Sigmoid colon (tissue), 7 donors: ENCODE measurements around the gene CCL17. TPM values are rescaled to one million over a fixed set of nuclear protein-coding genes. Genes with fewer than 3 reads are reported as not detected.

Experiments
- DNase-seq: peaks from one replicate; pipeline ENCODE4 v3.0.0-alpha.2; 2019
- H3K27ac ChIP-seq, 4 donors: fragments of 200-600 bp; sonication (generic); one replicate each; pipeline ENCODE4 v1.5.1; 2016 to 2019; ENCODE audit warnings: mild to moderate bottlenecking in 1 of 4
- H3K27me3 ChIP-seq, 3 donors: fragments of 200-600 bp; sonication (generic); one replicate each; pipeline ENCODE4 v1.5.1; 2019; ENCODE audit warnings: mild to moderate bottlenecking in 1 of 3
- H3K36me3 ChIP-seq, 4 donors: fragments of 200-600 bp; sonication (generic); one replicate each; pipeline ENCODE4 v1.5.1; 2016 to 2019
- H3K4me1 ChIP-seq, 4 donors: fragments of 200-600 bp; sonication (generic); one replicate each; pipeline ENCODE4 v1.5.1; 2017 to 2019
- H3K4me3 ChIP-seq, 4 donors: fragments of 200-600 bp; sonication (generic); one replicate each; pipeline ENCODE4 v1.5.1; 2017 to 2019; ENCODE audit warnings: mild to moderate bottlenecking in 2 of 4, moderate library complexity in 1 of 4
- H3K9me3 ChIP-seq, 4 donors: fragments of 200-600 bp in 3 of 4; sonication (generic) in 3 of 4; one replicate each; pipeline versions ENCODE4 v1.5.1 to v1.6.1; 2013 to 2019
- EP300 ChIP-seq, 4 donors: sonication (generic); formaldehyde crosslinking; IDR thresholded peaks; one replicate each; pipeline ENCODE4 v1.6.1; 2017; ENCODE audit warnings: antibody characterized with exemption in 4 of 4
- POLR2A ChIP-seq, 2 donors: fragments of 450-650 bp; IDR thresholded peaks; one replicate each; pipeline ENCODE4 v1.6.1; 2016; ENCODE audit warnings: antibody characterized with exemption in 2 of 2, mild to moderate bottlenecking in 2 of 2, moderate library complexity in 2 of 2
- POLR2AphosphoS5 ChIP-seq, 4 donors: sonication (generic); formaldehyde crosslinking; IDR thresholded peaks; one replicate each; pipeline ENCODE4 v1.6.1; 2017; ENCODE audit warnings: antibody characterized with exemption in 4 of 4
- WGBS, 2 donors: extraction: QIAGEN DNeasy Blood & Tissue Kit; methylation state at CpG; one replicate each; pipeline ENCODE4 v1.1.7; 2013; 5-methylcytosine and 5-hydroxymethylcytosine counted together
- intact Hi-C: fragments of 100-400 bp; cut with DNase I; formaldehyde crosslinking; loops from one replicate; pipeline ENCODE4 v1.15.1; 2023
- polyA plus RNA-seq, 3 donors: library from polyadenylated mRNA; stranded (reverse); fragments of 200-250 nt; gene quantifications; one replicate each; pipeline ENCODE4 v1.2.3, GENCODE V29; 2013
- total RNA-seq, 4 donors: library from RNA; depleted of rRNA; stranded (reverse); fragments of >200 nt; gene quantifications; one replicate each; pipeline ENCODE4 v1.1.0, GENCODE V29; 2016
- TF ChIP-seq, protein P1 (sequence below), 4 experiments: fragments of 450-650 bp in 3 of 4; fragments of 200-600 bp in 1 of 4; IDR thresholded peaks; one replicate each; pipeline ENCODE4 v1.5.1; 2016 to 2019; ENCODE audit warnings: antibody characterized with exemption in 4 of 4, mild to moderate bottlenecking in 3 of 4, moderate library complexity in 2 of 4
- donor health status: healthy with polysubstance abuse.
- donor health status: Bipolar disorder and iron deficiency.
- donor health status: healthy.

The CCL17 gene
- total and polyA plus RNA-seq, 7 donors = 7.6 TPM; not detected in 6

- no peaks in the 10 kb centered on the region for H3K27me3 ChIP-seq
- H3K36me3 ChIP-seq = peaks cover 0 to 11% (median under 1%) of the 10 kb centered on the region in 4 donors
- intact Hi-C loops = no loop called here
- H3K27ac ChIP-seq = no peak overlapping the region
- no peak for DNase-seq
- H3K4me1 ChIP-seq = peaks cover 0 to 20% (median 14%) of the 10 kb centered on the region in 4 donors
- H3K4me3 ChIP-seq = no peak overlapping the region
- TF ChIP-seq POLR2A (IDR thresholded peaks at IDR 0.05) = no peak
- no peak for TF ChIP-seq POLR2AphosphoS5 (IDR thresholded peaks at IDR 0.05)
- TF ChIP-seq EP300 (IDR thresholded peaks at IDR 0.05) = no peak
- TF ChIP-seq, protein P1, sequence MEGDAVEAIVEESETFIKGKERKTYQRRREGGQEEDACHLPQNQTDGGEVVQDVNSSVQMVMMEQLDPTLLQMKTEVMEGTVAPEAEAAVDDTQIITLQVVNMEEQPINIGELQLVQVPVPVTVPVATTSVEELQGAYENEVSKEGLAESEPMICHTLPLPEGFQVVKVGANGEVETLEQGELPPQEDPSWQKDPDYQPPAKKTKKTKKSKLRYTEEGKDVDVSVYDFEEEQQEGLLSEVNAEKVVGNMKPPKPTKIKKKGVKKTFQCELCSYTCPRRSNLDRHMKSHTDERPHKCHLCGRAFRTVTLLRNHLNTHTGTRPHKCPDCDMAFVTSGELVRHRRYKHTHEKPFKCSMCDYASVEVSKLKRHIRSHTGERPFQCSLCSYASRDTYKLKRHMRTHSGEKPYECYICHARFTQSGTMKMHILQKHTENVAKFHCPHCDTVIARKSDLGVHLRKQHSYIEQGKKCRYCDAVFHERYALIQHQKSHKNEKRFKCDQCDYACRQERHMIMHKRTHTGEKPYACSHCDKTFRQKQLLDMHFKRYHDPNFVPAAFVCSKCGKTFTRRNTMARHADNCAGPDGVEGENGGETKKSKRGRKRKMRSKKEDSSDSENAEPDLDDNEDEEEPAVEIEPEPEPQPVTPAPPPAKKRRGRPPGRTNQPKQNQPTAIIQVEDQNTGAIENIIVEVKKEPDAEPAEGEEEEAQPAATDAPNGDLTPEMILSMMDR (IDR thresholded peaks at IDR 0.05) = no peak
- 83 to 86% methylated on average over 2 of the region's 2 CpGs for WGBS, 2 donors
- no peaks in the 10 kb centered on the region for H3K9me3 ChIP-seq
These were observed 18.6 kb downstream of the CCL17 start for GRCh38 chr16:57423152-57423551.

DNA sequence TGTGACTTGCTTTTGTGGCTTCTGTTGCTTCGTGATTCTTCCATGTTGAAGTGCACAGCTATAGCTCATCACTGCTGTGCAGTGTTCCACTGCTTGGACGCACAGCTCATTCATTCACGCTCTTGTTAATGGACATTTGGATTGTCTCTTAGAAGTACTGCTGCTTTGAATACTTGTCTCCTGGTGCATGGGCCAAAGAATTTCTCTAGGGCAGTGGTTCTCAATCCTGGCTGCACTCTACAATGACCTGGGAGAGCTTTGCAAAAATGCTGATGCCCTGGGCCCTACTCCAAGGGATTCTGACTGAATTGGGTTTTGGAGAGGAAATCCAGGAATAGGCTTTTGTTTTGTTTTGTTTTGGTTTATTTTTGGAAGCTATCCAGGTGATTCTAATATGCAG, 20.0 kb downstream of the CCL17 start:
- TF ChIP-seq POLR2AphosphoS5 (IDR thresholded peaks at IDR 0.05) = no peak
- no peak for TF ChIP-seq POLR2A (IDR thresholded peaks at IDR 0.05)
- no peak for TF ChIP-seq EP300 (IDR thresholded peaks at IDR 0.05)
- TF ChIP-seq, protein P1 (IDR thresholded peaks at IDR 0.05) = no peak
- no peak overlapping the region for H3K27ac ChIP-seq
- no peak overlapping the region for H3K4me3 ChIP-seq
- intact Hi-C loops = no loop called here
- WGBS, 2 donors = 81 to 86% methylated on average over 3 of the region's 3 CpGs
- peaks cover 0 to 23% (median 9%) of the 10 kb centered on the region in 4 donors for H3K36me3 ChIP-seq
- H3K9me3 ChIP-seq = no peaks in the 10 kb centered on the region
- no peak for DNase-seq
- H3K4me1 ChIP-seq = peaks cover 0 to 11% (median 8%) of the 10 kb centered on the region in 4 donors
- H3K27me3 ChIP-seq = no peaks in the 10 kb centered on the region

DNA sequence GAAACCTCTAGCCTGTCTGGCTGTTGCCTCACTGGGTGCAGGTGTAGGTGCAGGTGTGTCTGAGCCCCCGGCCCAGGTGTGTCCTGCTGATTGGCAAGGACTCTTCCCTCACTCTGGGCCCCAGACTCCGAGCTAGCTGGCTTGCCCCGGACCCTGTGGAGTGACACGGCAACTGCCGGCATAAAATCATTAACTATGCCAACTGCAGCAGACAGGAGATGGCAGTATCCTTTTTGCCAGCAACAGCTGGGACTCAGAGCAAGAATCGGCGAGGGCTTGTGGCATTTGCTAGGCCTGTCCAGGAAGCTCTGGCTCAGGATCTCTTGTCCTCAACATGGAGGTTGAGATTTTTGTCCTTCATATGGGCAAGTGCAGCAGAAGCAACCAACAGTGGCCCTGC, 21.8 kb downstream of the CCL17 start:
- DNase-seq = no peak
- Histone ChIP-seq H3K36me3 (peaks cover 12 to 40% (median 25%) of the 10 kb centered on the region in 4 donors), H3K27me3 (no peaks in the 10 kb centered on the region), H3K4me3 (no peak overlapping the region), H3K4me1 (peaks cover 0 to 11% (median 8%) of the 10 kb centered on the region in 4 donors), H3K27ac (no peak overlapping the region), H3K9me3 (no peaks in the 10 kb centered on the region)
- WGBS, 2 donors = 84 to 91% methylated on average over 7 of the region's 7 CpGs
- no peak for TF ChIP-seq EP300 (IDR thresholded peaks at IDR 0.05)
- no peak for TF ChIP-seq POLR2AphosphoS5 (IDR thresholded peaks at IDR 0.05)
- TF ChIP-seq POLR2A (IDR thresholded peaks at IDR 0.05) = no peak
- TF ChIP-seq, protein P1 (IDR thresholded peaks at IDR 0.05) = no peak
- intact Hi-C loops = no loop called here

GRCh38 chr16:57427307-57427706, 22.7 kb downstream of the CCL17 start:
- Histone ChIP-seq H3K4me3 (no peak overlapping the region), H3K36me3 (peaks cover 12 to 50% (median 33%) of the 10 kb centered on the region in 4 donors), H3K27ac (no peak overlapping the region), H3K9me3 (no peaks in the 10 kb centered on the region), H3K27me3 (no peaks in the 10 kb centered on the region), H3K4me1 (peaks cover 0 to 4% (median 2%) of the 10 kb centered on the region in 4 donors)
- WGBS, 2 donors = 83 to 89% methylated on average over 8 of the region's 8 CpGs
- intact Hi-C loops = no loop called here
- TF ChIP-seq, protein P1 (IDR thresholded peaks at IDR 0.05) = no peak
- TF ChIP-seq POLR2AphosphoS5 (IDR thresholded peaks at IDR 0.05) = no peak
- no peak for TF ChIP-seq EP300 (IDR thresholded peaks at IDR 0.05)
- no peak for DNase-seq

- no peaks in the 10 kb centered on the region for H3K9me3 ChIP-seq
- no peaks in the 10 kb centered on the region for H3K27me3 ChIP-seq
- no peaks in the 10 kb centered on the region for H3K4me1 ChIP-seq
- H3K4me3 ChIP-seq = no peak overlapping the region
- intact Hi-C loops = no loop called here
- H3K27ac ChIP-seq = no peak overlapping the region
- peaks cover 12 to 55% (median 37%) of the 10 kb centered on the region in 4 donors for H3K36me3 ChIP-seq
- DNase-seq = no peak
- TF ChIP-seq POLR2AphosphoS5 (IDR thresholded peaks at IDR 0.05) (no peak), POLR2A (IDR thresholded peaks at IDR 0.05) (no peak), EP300 (IDR thresholded peaks at IDR 0.05) (no peak)
- TF ChIP-seq, protein P1 (IDR thresholded peaks at IDR 0.05) = no peak
These were observed 23.3 kb downstream of the CCL17 start for GRCh38 chr16:57427824-57428223.
